ENCODE results near the gene CWC22. TPM values are rescaled to one million over a fixed set of nuclear protein-coding genes. Genes with fewer than 3 reads are reported as not detected.
"Not testable (repeated sequence)": the region's sequence is repeated elsewhere in the genome, so short reads cannot be mapped to it uniquely, and the experiment has no call there.

Gene CWC22
- polyA plus RNA-seq, 4 donors = 34.1 to 42.4 (median 40.7) TPM

DNA sequence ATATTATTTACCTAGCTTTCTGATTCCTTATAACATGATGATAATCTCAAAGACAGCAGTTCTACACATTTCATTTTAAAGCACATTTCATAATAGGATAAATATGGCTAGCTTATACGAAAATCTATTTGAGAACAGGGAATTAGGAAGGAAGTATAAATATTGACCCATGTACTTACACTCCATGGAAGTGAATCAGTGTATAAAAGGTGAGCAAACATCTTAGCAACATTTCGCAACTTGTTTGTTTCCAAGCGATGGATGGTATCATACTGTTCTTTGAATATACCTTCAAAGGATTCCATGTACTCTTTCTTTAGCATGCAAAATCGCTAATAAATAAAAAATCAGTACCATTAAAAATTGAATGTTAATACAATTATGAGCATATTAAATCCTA is 53.1 kb downstream of the CWC22 start:
- DNase-seq (ENCODE audit: low read depth in 4 of 4, low spot score in 3 of 4) = no peak

GRCh38 chr2:179953359-179953758 is 53.7 kb downstream of the CWC22 start:
- DNase-seq (ENCODE audit: low read depth in 4 of 4, low spot score in 3 of 4) = no peak

- no peak for DNase-seq (ENCODE audit: low read depth in 4 of 4, low spot score in 3 of 4)
Measured at GRCh38 chr2:179952658-179953057, 54.4 kb downstream of the CWC22 start.

- no peak for DNase-seq (ENCODE audit: low read depth in 4 of 4, low spot score in 3 of 4)
Measured at GRCh38 chr2:179951680-179952079, 55.4 kb downstream of the CWC22 start.

- DNase-seq (ENCODE audit: low read depth in 4 of 4, low spot score in 3 of 4) = no peak
Measured at GRCh38 chr2:179950391-179950790, 56.7 kb downstream of the CWC22 start.

GRCh38 chr2:179949438-179949837 is 57.7 kb downstream of the CWC22 start:
- no peak for DNase-seq (ENCODE audit: low read depth in 4 of 4, low spot score in 3 of 4)

GRCh38 chr2:179948058-179948457 is 59.0 kb downstream of the CWC22 start:
- no peak for DNase-seq (ENCODE audit: low read depth in 4 of 4, low spot score in 3 of 4)

- DNase-seq (ENCODE audit: low read depth in 4 of 4, low spot score in 3 of 4) = no peak
Measured at GRCh38 chr2:179946810-179947615, 60.1 kb downstream of the CWC22 start.

DNA sequence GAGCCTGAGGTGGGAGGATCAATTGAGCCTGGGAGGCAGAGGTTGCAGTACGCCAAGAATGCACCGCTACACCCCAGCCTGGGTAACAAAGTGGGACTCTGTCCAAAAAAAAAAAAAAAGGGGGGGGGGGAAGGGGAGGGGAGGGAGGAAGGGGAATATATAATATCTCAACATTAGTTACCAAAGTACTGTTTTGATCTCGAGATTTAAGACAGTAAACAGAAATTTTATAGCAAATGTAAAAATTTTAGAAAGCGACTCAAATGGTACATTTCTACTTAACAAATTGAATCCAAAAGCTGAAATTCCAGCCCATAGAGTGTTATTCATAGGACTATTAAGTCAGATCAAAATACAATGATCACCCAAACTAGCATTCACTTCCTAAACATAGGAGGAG is 60.8 kb downstream of the CWC22 start:
- DNase-seq (ENCODE audit: low read depth in 4 of 4, low spot score in 3 of 4) = no peak

GRCh38 chr2:179939259-179939658 is 67.8 kb downstream of the CWC22 start:
- no peak for DNase-seq (ENCODE audit: low read depth in 4 of 4, low spot score in 3 of 4)

DNA sequence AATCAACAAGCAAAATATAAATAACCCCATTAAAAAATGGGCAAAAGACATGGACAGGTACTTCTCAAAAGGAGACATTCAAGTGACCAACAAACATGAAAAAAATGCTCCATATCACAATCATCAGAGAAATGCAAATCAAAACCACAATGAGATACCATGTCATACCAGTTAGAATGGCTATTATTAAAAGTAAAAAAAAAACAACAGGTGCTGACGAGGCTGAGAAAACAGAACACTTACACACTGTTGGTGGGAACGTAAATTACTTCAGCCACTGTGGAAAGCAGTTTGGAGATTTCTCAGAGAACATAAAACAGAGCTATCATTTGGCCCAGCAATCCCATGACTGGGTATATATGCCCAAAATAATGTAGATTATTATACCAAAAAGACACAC is 69.1 kb downstream of the CWC22 start:
- no peak for DNase-seq (ENCODE audit: low read depth in 4 of 4, low spot score in 3 of 4)

DNA sequence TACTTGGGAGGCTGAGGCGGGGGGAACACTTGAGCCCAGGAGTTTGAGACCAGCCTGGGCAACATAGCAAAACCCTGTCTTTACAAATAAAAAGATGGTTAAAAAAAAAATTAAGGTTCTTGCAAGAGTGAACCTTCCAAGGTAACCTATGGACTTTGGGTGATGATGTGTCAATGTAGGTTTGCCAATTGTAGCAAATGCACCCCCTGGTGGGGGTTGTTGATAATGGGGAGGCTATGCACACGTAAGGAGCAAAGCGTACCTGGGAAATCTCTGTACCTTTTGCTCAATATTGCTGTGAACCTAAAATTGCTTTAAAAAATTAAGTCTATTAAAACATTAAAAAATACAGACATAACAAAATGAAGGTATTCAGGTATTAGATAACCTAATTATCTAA is 70.4 kb downstream of the CWC22 start:
- DNase-seq (ENCODE audit: low read depth in 4 of 4, low spot score in 3 of 4) = peak in 1 of 4 donors; percentile 1

DNA sequence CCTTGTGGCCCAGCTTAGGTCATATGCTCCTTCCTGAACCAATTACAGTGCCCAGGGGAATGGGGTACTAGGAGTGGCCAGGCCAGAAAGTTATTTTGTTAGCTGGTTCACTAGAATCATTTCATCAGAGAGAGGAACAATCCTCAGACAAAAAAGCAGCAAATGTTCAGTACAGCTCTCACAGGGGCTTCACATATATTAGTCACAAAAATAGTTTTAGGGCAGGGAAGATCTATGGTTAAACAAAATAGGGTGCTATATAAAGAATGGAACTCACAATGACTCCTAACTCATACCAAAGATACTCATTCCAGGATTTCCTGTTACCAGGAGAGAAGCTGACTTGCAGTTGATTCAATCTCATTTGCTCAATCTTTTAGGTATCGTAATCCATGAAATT is 71.0 kb downstream of the CWC22 start:
- DNase-seq (ENCODE audit: low read depth in 4 of 4, low spot score in 3 of 4) = no peak

- no peak for DNase-seq (ENCODE audit: low read depth in 4 of 4, low spot score in 3 of 4)
Measured at GRCh38 chr2:179932786-179933185, 74.3 kb downstream of the CWC22 start.

DNA sequence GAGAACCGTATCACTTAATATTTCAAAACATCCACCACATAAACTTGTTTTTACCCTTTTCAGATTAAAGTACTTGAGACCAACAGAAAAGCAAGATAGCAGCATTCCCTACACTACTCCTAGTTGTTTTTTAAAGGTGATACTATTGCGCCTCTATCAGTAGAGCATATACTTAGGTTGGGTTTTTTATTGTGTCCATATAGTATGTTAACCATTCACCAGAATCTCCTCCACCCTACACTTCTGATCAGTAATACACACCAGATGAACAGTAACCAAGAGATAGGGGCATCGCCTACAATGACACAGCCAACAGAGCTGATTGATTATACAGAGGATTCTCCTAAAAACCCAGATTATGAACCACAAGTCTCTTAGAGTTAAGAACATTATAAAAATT is 75.6 kb downstream of the CWC22 start:
- DNase-seq (ENCODE audit: low read depth in 4 of 4, low spot score in 3 of 4) = no peak

DNA sequence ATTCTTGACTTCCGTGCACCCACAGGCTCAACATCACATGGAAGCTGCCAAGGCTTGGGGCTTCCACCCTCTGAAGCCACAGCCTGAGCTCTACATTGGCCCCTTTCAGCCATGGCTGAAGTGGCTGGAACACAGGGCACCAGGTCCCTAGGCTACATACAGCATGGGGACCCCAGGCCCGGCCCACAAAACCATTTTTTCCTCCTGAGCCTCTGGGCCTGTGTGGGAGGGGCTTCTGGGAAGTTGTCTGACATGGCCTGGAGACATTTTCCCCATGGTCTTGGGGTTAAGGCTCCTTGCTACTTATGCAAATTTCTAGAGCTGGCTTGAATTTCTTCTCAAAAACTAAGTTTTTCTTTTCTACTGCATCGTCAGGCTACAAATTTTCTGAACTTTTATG is 77.1 kb downstream of the CWC22 start:
- not testable (repeated sequence) for DNase-seq (ENCODE audit: low read depth in 4 of 4, low spot score in 3 of 4)

DNA sequence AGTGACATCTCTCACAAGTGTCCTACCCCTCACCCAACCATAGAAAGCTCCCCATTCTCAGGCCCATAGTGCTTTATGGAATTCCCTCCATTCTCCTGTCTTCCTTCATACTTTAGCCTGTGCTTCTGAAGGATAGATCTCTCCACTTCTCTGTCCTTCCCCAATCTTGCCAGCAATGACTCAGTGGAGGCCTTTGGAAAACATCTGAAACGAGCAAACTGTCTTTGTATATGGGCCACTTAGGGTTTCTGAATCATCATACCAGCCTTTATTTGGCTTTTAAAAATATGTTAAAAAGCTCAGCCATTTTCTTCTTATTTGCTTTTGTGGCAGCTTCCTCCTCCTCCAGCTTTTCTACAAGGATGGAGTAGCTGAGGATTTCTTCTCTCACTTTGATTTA is 80.1 kb downstream of the CWC22 start:
- DNase-seq (ENCODE audit: low read depth in 4 of 4, low spot score in 3 of 4) = no peak

DNA sequence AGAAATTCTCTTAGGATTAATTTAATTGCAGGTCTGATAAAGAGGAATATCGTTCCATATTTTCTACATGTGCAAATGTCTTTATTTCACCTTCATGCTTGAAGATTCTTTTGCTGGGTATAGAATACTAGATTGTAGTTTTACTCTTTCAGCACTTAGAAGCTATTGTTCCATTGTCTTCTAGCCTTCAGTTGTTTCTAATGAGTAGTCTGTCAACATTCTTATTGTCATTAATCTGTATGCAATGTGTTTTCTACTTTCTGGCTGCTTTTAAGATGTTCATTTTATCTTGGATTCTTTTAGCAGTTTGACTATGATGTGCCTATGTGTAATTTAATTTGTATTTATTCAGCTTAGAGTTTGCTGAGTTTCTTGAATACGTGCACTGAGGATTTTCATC is 81.4 kb downstream of the CWC22 start:
- no peak for DNase-seq (ENCODE audit: low read depth in 4 of 4, low spot score in 3 of 4)

DNA sequence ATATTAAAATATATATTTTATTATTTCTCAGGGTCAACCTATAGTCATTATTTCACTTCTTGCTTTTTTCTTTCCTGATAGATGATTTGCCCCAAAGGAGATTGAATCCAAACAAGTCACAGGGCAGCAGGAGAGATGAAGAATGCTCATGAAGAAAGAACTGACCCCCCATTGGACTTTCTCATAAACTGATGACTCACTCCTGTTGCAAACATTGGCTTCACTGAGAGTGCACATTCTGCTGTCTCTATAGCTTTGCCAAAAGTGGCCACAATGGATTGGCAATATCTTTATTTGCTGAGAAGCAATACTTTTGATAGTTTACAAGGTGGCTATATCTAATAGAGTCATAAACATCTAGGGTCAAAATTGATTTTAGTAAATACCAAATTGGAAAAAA is 89.8 kb downstream of the CWC22 start:
- DNase-seq (ENCODE audit: low read depth in 4 of 4, low spot score in 3 of 4) = no peak

DNA sequence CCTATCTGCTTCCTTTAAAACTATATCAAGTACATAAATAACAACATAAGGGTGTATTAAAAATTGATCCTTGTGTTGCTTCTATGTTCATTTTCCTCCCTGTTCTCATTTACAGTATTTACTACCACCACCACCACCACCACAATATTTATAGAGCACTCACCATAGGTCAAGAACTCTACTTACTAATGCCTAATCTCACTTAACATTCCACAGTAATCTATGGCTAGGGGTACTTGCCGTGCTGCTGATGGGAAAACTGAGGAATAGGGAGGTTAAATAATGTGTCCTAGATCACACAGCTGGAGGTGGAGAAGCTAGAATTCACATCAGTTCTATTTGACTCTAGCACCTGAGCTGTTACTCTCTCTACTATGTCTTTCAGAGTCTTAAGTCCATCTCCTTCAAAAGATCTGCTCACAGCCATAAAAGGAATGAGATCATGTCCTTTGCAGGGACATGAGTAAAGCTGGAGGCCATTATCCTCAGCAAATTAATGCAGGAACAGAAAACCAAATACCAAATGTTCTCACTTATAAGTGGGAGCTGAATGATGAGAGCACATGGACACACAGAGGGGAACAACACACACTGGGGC is 91.6 kb downstream of the CWC22 start:
- DNase-seq (ENCODE audit: low read depth in 4 of 4, low spot score in 3 of 4) = no peak

- no peak for DNase-seq (ENCODE audit: low read depth in 4 of 4, low spot score in 3 of 4)
Measured at GRCh38 chr2:179913809-179914208, 93.3 kb downstream of the CWC22 start.

DNA sequence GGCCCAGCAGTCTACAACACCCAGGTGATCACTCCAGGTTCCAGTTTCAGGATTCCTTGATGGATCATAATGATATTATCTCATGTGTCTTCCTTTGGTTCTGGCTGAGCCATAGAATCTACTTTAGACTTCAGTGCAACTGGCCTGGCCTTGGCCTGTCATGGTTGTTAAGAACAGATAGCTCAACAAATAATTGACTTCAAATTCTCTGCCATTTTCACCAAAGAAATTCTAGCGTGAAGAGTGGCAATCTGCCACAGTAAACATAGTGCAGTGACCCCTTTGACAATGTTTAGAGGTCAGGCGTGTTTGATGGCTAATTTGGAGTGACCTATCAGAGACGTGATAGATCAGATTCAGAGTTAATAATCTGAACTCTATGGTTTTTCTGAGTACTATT is 95.5 kb downstream of the CWC22 start:
- no peak for DNase-seq (ENCODE audit: low read depth in 4 of 4, low spot score in 3 of 4)

DNA sequence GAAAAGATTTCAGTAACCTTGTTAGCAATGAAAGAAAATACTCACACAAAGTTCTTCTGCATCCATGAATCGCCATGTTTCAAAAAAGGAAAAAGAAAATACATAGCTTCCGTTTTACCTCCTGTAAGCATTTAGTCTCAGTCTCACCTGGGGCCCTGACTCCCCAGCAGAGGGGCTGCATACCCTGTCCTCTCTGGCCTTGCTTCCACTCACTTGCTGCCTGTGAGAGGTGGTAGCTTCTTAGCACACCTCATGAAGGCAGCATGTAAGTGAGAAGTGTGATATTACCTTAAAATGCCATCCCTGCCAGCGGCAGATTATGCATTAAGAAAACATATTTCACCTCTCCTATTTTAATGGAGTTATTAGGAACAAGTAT is 96.4 kb downstream of the CWC22 start:
- no peak for DNase-seq (ENCODE audit: low read depth in 4 of 4, low spot score in 3 of 4)
